VCaP (cell line): ENCODE measurements around the gene UBA7.

Experiments used
- H3K27ac ChIP-seq: fragments of 450-650 bp; 2 replicates; pipeline ENCODE4 v1.5.1; 2017
- CTCF ChIP-seq: fragments of 450-650 bp; conservative IDR thresholded peaks from 2 replicates; pipeline ENCODE4 v1.5.1; 2017; ENCODE audit warnings: mild to moderate bottlenecking, moderate library complexity

The UBA7 gene

DNA sequence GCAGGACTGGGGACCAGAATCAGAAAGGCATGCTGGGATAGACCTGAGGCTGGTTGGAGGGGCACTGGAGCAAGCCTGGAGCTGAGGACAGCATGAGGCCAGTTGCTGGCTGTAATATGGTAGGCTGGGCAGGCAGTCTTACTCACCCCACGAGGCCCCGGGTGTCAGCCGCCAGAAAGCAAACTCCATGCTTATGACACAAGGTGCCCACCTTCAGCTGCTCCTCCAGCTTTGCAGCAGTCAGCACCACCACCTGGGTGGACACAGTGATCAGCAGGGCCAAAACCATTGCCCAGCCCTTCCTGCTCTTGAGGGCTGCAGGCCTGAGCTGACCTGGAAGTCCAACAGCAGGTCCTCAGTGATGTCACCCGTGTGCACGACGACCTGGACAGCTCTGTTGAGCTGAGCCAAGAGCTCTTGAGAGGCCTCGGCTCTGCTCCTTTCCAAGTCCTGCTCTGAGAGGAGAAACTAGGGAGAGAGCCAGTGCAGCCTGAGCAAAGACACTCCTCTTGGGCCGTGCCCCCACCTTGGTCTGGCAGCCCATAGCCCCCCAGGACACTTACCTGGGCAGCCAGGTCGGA, 747 bp downstream of the UBA7 start:
- TF ChIP-seq CTCF: no peak
- H3K27ac ChIP-seq: peak overlapping the region; percentile 45

- no peak overlapping the region for H3K27ac ChIP-seq
- TF ChIP-seq CTCF: no peak
Observed at GRCh38 chr3:49807431-49808114, 6.2 kb downstream of the UBA7 start.

DNA sequence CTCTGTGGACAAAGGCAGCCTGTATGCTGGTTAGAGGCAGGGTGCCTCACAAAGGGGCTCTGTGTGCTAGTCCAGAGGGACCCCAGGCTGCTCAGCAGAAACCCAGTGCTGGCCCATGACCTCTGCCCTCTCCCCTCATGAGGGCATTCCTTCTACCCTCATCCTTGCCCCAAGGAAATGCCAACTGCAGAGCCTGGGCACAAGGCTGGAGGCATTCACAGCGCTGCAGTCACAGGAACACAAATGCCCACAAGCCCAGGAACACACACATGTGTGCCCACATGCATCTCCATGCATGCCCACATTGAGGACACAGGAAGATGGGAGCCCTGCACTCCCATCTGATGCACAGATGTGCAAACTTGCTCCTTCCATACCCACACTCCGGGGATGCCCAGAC, 6.9 kb downstream of the UBA7 start:
- no peak overlapping the region for H3K27ac ChIP-seq
- no peak for TF ChIP-seq CTCF

DNA sequence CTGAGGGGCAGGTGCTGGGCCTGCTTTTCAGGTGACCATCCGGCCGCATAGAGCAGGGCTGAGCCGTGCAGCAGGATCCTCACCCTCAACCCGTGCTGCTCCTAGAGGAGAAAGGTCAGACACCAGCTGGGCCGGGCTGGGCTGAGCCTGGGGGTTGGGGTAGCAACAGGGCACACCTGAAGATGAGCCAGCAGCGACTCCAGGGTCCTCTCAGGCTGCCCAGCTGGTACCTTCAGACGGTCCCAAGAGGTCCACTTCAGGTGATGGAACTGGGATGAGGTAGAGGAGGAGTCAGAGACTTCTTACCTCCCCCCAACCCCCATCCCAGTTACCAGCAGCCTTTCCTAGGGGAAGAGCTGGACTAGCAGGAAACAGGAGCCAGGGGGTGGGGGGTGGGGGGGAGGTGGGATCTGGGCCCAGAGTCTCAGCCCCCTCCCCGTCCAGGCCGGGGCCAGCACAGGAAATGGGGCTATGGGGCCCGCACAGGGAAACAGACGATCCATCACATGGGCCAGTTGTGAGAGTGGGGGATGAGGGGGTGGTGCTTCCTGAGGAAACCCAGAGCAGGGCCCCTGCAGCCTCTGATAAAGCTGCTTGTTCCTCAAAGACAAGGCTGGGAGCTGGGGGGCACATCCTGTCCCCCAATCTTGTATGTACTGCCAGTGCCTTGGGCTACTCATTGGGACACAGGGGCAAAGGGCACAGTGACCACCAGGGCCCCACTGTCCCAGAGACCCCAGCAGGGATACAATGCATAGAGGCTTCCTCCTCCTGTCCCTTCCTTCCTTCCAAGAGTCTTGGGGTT, 7.7 kb downstream of the UBA7 start:
- TF ChIP-seq CTCF: no peak
- peak overlapping the region; percentile 76 for H3K27ac ChIP-seq

DNA sequence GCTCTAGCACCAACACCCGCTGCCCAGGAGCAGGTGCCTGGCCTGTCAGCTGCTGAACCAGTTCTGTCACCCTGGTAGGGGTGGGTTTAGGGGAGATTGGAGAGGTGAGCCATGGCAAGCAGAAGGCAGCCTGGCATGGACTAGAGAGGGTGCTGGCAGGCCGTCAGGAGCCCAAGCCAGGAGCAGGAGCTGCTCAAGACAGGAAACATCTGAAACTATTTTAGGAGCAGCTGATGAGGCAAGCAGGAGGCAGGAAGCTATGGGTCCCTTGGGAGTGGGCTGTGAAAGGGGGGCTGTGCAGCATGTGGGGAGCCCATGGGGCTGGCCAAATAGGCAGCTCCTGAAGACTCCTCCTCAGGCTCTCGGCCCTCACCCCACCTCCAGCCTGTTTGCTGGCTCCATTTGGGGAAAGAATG, 8.4 kb downstream of the UBA7 start:
- peak overlapping the region; percentile 76 for H3K27ac ChIP-seq
- TF ChIP-seq CTCF: no peak

- TF ChIP-seq CTCF: no peak
- peak overlapping the region; percentile 76 for H3K27ac ChIP-seq
Observed at GRCh38 chr3:49804141-49805041, 9.4 kb downstream of the UBA7 start.
